ENCODE measurements around the gene SKOR1. TPM values are rescaled to one million over a fixed set of nuclear protein-coding genes. Genes with fewer than 3 reads are reported as not detected.
A peak's percentile ranks its signal among the peaks of the same experiment; 100 is the strongest.

Gene SKOR1
- total and polyA plus RNA-seq, 2 of the 13 experiments (the other 11 are each of a cell fraction or from before 2014, with no cell fraction given), result 0.09 to 0.11 TPM

GRCh38 chr15:67839499-67839928 is 14.2 kb downstream of the SKOR1 start:
- Histone ChIP-seq H2AFZ (ENCODE audit: low read length) (peak overlapping the region; percentile 87), H3K9ac (ENCODE audit: insufficient read depth, low read depth, low read length) (peak overlapping the region; percentile 94), H3K27me3 (ENCODE audit: control insufficient read depth in 1 of 2, insufficient read depth in 2 of 2, low read length in 2 of 2) (peaks cover 0 to 21% of the 10 kb centered on the region in 2 experiments; a peak in 4 of 5 replicates), H3K36me3 (replicated peaks in 1 of 2; ENCODE audit: control insufficient read depth in 1 of 2, insufficient read depth in 2 of 2, low read length in 2 of 2) (no peaks in the 10 kb centered on the region), H4K20me1 (ENCODE audit: insufficient read depth, low read length) (no peaks in the 10 kb centered on the region), H3K27ac (ENCODE audit: extremely low read length, insufficient read depth, low read length) (peak overlapping the region; percentile 86), H3K9me3 (ENCODE audit: low read length) (no peaks in the 10 kb centered on the region), H3K4me2 (ENCODE audit: low read depth, low read length) (peak overlapping the region; percentile 97), H3K4me3 (replicated peaks in 1 of 3; ENCODE audit: insufficient read depth in 1 of 3, low read depth in 2 of 3, low read length in 3 of 3) (peak overlapping the region; percentile 59 to 98 (median 93)), H3K4me1 (ENCODE audit: insufficient read depth, low read length) (peaks cover 81% of the 10 kb centered on the region), H3K79me2 (ENCODE audit: insufficient read depth, low read length) (no peaks in the 10 kb centered on the region)
- ChIA-PET POLR2A (interaction anchor here (0.5 to 1.1 kb wide), 2 partner anchors 12 to 226 kb away, joined by 3 read pairs; no protein-coding TSS in a partner anchor), CTCF (ENCODE audit: low intra/inter-chr PET ratio, low total read pairs) (no interaction called here)
- in situ Hi-C loops (cut with HindIII; ENCODE audit: extremely low pct_ligation_motif_present, low pct_unique_long_range_greater_than_20kb), result loop anchor here (5.0 to 10.0 kb wide), 2 partner anchors 382 to 895 kb away; no protein-coding TSS in a partner anchor
- intact Hi-C loops (cut with micrococcal nuclease; ENCODE audit: unreplicated experiment), result loop anchor here (5.0 kb wide), 2 partner anchors 297 to 532 kb away; partner anchors contain the start of gene MAP2K5
- ATAC-seq (no peak), FAIRE-seq (peak; percentile 48), DNase-seq (ENCODE audit: low spot score) (peak; percentile 40)
- TSS peak; percentile 63 for BruUV-seq (replicated peaks)
- WGBS (ENCODE audit: low lambda C conversion rate), result 2% methylated on average over 12 of the region's 12 CpGs
- TF ChIP-seq ZNF468 (CRISPR knock-in tag; IDR thresholded peaks at IDR 0.05) (no peak), FOXJ3 (CRISPR knock-in tag; IDR thresholded peaks at IDR 0.05; ENCODE audit: borderline replicate concordance) (no peak), HIVEP1 (CRISPR knock-in tag; IDR thresholded peaks at IDR 0.05) (no peak), ZNF576 (CRISPR knock-in tag; IDR thresholded peaks at IDR 0.05) (no peak), ZNF331 (CRISPR knock-in tag; IDR thresholded peaks at IDR 0.05) (peak; percentile 48; the same call in 1 of the 2 replicates), ZFY (CRISPR knock-in tag; IDR thresholded peaks at IDR 0.05) (0 out of 2 replicates have a peak, but pooled peaks have one; percentile 2), MIER3 (CRISPR knock-in tag; IDR thresholded peaks at IDR 0.05; ENCODE audit: borderline replicate concordance) (peak; percentile 50; the same call in 1 of the 2 replicates), ZNF629 (CRISPR knock-in tag; conservative IDR thresholded peaks at IDR 0.05) (0 out of 2 replicates have a peak, but pooled peaks have one; percentile 1), NR2F6 (IDR thresholded peaks at IDR 0.05) (no peak), NR2F6 (CRISPR knock-in tag; IDR thresholded peaks at IDR 0.05) (0 out of 2 replicates have a peak, but pooled peaks have one; percentile 5), CERS6 (CRISPR knock-in tag; IDR thresholded peaks at IDR 0.05) (no peak), ZNF20 (CRISPR knock-in tag; IDR thresholded peaks at IDR 0.05) (no peak), MEIS1 (CRISPR knock-in tag; IDR thresholded peaks at IDR 0.05; ENCODE audit: borderline replicate concordance) (peak; percentile 17; the same call in 1 of the 2 replicates), ZNF343 (CRISPR knock-in tag; IDR thresholded peaks at IDR 0.05) (0 out of 2 replicates have a peak, but pooled peaks have one; percentile 9), ZNF589 (CRISPR knock-in tag; conservative IDR thresholded peaks at IDR 0.05) (no peak), PLSCR1 (CRISPR knock-in tag; IDR thresholded peaks at IDR 0.05; ENCODE audit: borderline replicate concordance) (no peak), TIGD3 (CRISPR knock-in tag; IDR thresholded peaks at IDR 0.05; ENCODE audit: borderline replicate concordance) (no peak), TGIF2 (CRISPR knock-in tag; IDR thresholded peaks at IDR 0.05) (0 out of 2 replicates have a peak, but pooled peaks have one; percentile 30), ATF7 (IDR thresholded peaks at IDR 0.05) (no peak), ATF7 (CRISPR knock-in tag; IDR thresholded peaks at IDR 0.05) (no peak), FOXK1 (CRISPR knock-in tag; IDR thresholded peaks at IDR 0.05; ENCODE audit: borderline replicate concordance, low read depth) (0 out of 2 replicates have a peak, but pooled peaks have one; percentile 14), PPARG (CRISPR knock-in tag; conservative IDR thresholded peaks at IDR 0.05) (0 out of 2 replicates have a peak, but pooled peaks have one; percentile 9)

Measured in HepG2 (cell line).